Breast epithelium (tissue), 4 donors: ENCODE data around the gene GNB3. TPM values are rescaled to one million over a fixed set of nuclear protein-coding genes. Genes with fewer than 3 reads are reported as not detected.

Experiments
- DNase-seq, 2 donors: peaks; one replicate each; pipeline ENCODE4 v3.0.0-alpha.2; 2019; ENCODE audit warnings: low spot score in 2 of 2
- H3K27ac ChIP-seq, 2 donors: fragments of 200-600 bp; sonication (generic) in 1 of 2; one replicate each; pipeline ENCODE4 v1.5.1; 2016 to 2019; ENCODE audit warnings: mild to moderate bottlenecking in 1 of 2
- H3K27me3 ChIP-seq, 2 donors: fragments of 200-600 bp; sonication (generic) in 1 of 2; one replicate each; pipeline versions ENCODE4 v1.5.1 to v1.6.0; 2017 to 2019; ENCODE audit warnings: control low read depth in 1 of 2, mild to moderate bottlenecking in 1 of 2
- H3K36me3 ChIP-seq: fragments of 200-600 bp; one replicate; pipeline ENCODE4 v1.5.1; 2019
- H3K4me1 ChIP-seq, 2 donors: fragments of 200-600 bp; sonication (generic); one replicate each; pipeline ENCODE4 v1.5.1; 2016 to 2019; ENCODE audit warnings: control low read depth in 1 of 2
- H3K4me3 ChIP-seq, 3 donors: fragments of 200-600 bp; sonication (generic); 1 replicate in 2 of 3; 2 replicates in 1 of 3; pipeline ENCODE4 v1.5.1; 2016 to 2019; ENCODE audit warnings: mild to moderate bottlenecking in 3 of 3, moderate library complexity in 2 of 3
- H3K9me3 ChIP-seq, 2 donors: fragments of 200-600 bp; sonication (generic) in 1 of 2; one replicate each; pipeline ENCODE4 v1.5.1; 2016 to 2019; ENCODE audit warnings: control low read depth in 1 of 2
- CTCF ChIP-seq, 3 donors: fragments of 450-650 bp; IDR thresholded peaks; one replicate each; pipeline ENCODE4 v1.5.1; 2016 to 2017; ENCODE audit warnings: antibody characterized with exemption in 3 of 3, mild to moderate bottlenecking in 3 of 3, moderate library complexity in 3 of 3
- POLR2A ChIP-seq: fragments of 450-650 bp; IDR thresholded peaks from one replicate; pipeline ENCODE4 v1.6.1; 2016; ENCODE audit warnings: antibody characterized with exemption, mild to moderate bottlenecking, moderate library complexity
- POLR2AphosphoS5 ChIP-seq, 3 donors: sonication (generic); formaldehyde crosslinking; IDR thresholded peaks; one replicate each; pipeline ENCODE4 v1.6.1; 2017; ENCODE audit warnings: antibody characterized with exemption in 3 of 3
- intact Hi-C: fragments of 100-400 bp; cut with DNase I; formaldehyde crosslinking; loops from one replicate; pipeline ENCODE4 v1.15.1; 2023; ENCODE audit warnings: low total_unique reads
- total RNA-seq, 3 donors: library from RNA; depleted of rRNA; stranded (reverse); fragments of >200 nt; gene quantifications; one replicate each; pipeline ENCODE4 v1.1.0, GENCODE V29; 2016

GNB3 gene
- total RNA-seq, 3 donors from 2014 or later = 0.80 to 3.3 (median 2.2) TPM

DNA sequence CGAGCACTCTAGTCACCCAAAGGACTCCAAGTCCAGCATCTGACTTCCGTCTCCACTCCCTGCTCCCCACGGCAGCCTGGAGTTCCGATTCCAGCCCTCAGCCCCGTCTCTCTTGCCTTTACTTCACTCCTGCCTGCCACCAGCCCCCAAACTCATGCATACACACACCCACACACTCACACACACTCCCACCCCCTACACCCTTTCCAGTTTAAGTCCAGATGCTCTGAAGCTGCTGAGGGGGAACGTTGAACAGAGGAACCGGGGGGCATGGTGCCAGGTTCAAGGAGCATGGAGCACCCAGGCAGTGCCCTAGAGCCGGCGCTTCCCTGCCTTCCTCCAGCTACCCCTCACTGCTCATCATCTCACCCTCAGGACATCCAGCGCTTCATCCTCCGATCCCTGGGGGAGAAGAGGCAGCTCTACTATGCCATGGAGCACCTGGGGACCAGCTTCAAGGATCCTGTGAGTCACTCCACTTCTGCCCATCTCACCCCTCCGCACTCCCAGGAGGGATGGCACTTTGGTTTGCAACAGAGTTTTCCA, 9.2 kb upstream of the GNB3 start:
- intact Hi-C loops = no loop called here
- H3K4me1 ChIP-seq = peaks cover 0 to 10% of the 10 kb centered on the region in 2 donors
- no peaks in the 10 kb centered on the region for H3K27me3 ChIP-seq
- H3K36me3 ChIP-seq = no peaks in the 10 kb centered on the region
- no peak overlapping the region for H3K27ac ChIP-seq
- no peaks in the 10 kb centered on the region for H3K9me3 ChIP-seq
- H3K4me3 ChIP-seq = no peak overlapping the region
- TF ChIP-seq CTCF (IDR thresholded peaks at IDR 0.05) = no peak
- TF ChIP-seq POLR2A = no peak
- no peak for TF ChIP-seq POLR2AphosphoS5 (IDR thresholded peaks at IDR 0.05)
- DNase-seq = no peak

DNA sequence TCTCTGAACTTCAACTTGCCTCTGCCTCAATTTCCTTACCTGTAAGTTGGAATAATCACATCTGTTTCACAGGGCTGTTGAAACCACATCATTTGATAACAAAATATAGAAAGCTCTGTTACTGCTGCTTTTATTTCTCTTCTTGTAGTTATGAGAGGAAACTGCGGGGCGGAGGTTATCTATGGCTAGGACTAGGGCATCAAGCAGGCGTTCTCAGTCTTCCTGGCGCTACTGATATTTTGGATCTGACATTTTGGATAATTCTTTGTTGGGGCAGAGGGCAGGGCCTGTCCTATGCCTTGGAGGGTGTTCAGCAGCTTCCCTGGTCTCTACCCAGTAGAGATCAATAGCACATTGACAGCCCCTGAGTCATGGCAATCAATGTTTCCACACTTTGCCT, 8.6 kb upstream of the GNB3 start:
- TF ChIP-seq CTCF (IDR thresholded peaks at IDR 0.05) (no peak), POLR2A (no peak), POLR2AphosphoS5 (IDR thresholded peaks at IDR 0.05) (no peak)
- no peak overlapping the region for H3K4me3 ChIP-seq
- H3K27ac ChIP-seq = no peak overlapping the region
- no peaks in the 10 kb centered on the region for H3K36me3 ChIP-seq
- intact Hi-C loops = no loop called here
- H3K27me3 ChIP-seq = no peaks in the 10 kb centered on the region
- H3K4me1 ChIP-seq = peaks cover 0 to 8% of the 10 kb centered on the region in 2 donors
- no peaks in the 10 kb centered on the region for H3K9me3 ChIP-seq
- no peak for DNase-seq

GRCh38 chr12:6833189-6833890, 7.4 kb upstream of the GNB3 start:
- H3K4me3 ChIP-seq = no peak overlapping the region
- H3K27ac ChIP-seq = no peak overlapping the region
- H3K36me3 ChIP-seq = no peaks in the 10 kb centered on the region
- peaks cover 0 to 6% of the 10 kb centered on the region in 2 donors for H3K4me1 ChIP-seq
- no peak for DNase-seq
- H3K9me3 ChIP-seq = no peaks in the 10 kb centered on the region
- intact Hi-C loops = loop anchor here (1.0 kb wide), 1 partner anchor 83 kb away; no protein-coding TSS in a partner anchor
- TF ChIP-seq POLR2A (no peak), CTCF (IDR thresholded peaks at IDR 0.05) (no peak), POLR2AphosphoS5 (IDR thresholded peaks at IDR 0.05) (no peak)
- no peaks in the 10 kb centered on the region for H3K27me3 ChIP-seq

DNA sequence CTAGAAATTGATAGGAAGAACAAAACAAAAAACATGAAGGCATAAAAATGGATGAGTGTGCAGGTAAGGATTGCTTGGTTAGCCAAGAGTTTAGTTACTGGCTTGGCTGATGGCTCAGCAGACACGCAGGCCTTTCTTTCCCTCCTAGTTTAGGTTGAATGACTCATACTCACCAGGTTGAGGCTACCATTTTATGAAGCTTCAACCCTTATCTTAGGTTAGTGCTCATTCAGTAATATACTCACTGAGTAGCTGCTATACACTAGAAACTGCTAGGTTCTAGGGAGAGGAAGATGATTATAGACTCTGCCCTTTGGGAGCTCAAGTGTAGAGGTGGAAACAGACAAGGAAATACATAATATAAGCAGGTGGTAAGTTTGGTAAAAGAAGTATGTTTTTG, 6.5 kb upstream of the GNB3 start:
- Histone ChIP-seq H3K4me3 (no peak overlapping the region), H3K27me3 (no peaks in the 10 kb centered on the region), H3K27ac (no peak overlapping the region), H3K9me3 (no peaks in the 10 kb centered on the region), H3K36me3 (no peaks in the 10 kb centered on the region), H3K4me1 (peaks cover 0 to 6% of the 10 kb centered on the region in 2 donors)
- intact Hi-C loops = no loop called here
- TF ChIP-seq CTCF (IDR thresholded peaks at IDR 0.05) (no peak), POLR2AphosphoS5 (IDR thresholded peaks at IDR 0.05) (no peak), POLR2A (no peak)
- no peak for DNase-seq

DNA sequence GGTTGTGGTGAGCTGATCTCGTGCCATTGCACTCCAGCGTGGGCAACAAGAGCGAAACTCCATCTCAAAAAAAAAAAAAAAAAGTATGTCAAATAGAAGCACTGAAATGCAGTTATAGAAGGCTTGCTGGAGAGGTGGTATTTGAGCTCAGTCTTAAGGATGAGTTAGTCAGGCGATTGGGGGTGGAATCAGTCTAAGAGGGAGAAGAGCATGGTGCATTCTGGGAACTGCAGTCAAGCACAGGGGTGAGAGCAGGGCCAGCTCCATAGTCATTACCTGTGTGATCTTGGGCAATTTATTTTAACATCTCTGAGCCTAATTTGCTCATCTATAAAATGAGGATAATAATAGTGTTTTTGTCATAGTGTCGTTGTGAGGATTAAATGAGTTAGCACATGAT, 5.9 kb upstream of the GNB3 start:
- H3K9me3 ChIP-seq = no peaks in the 10 kb centered on the region
- no peak for DNase-seq
- no peaks in the 10 kb centered on the region for H3K4me1 ChIP-seq
- intact Hi-C loops = no loop called here
- H3K27me3 ChIP-seq = no peaks in the 10 kb centered on the region
- no peak overlapping the region for H3K27ac ChIP-seq
- no peak overlapping the region for H3K4me3 ChIP-seq
- TF ChIP-seq POLR2AphosphoS5 (IDR thresholded peaks at IDR 0.05) (no peak), POLR2A (no peak), CTCF (IDR thresholded peaks at IDR 0.05) (no peak)
- no peaks in the 10 kb centered on the region for H3K36me3 ChIP-seq
